GM21619 (cell line): ENCODE measurements around the gene CCAR1.
"Not testable (repeated sequence)": the region's sequence is repeated elsewhere in the genome, so short reads cannot be mapped to it uniquely, and the experiment has no call there.

Experiments
- ATAC-seq: cut with Tn5 transposase; IDR thresholded peaks from one replicate; pipeline ENCODE4 v1.9.1; 2021; ENCODE audit not compliant: unreplicated experiment

The CCAR1 gene

DNA sequence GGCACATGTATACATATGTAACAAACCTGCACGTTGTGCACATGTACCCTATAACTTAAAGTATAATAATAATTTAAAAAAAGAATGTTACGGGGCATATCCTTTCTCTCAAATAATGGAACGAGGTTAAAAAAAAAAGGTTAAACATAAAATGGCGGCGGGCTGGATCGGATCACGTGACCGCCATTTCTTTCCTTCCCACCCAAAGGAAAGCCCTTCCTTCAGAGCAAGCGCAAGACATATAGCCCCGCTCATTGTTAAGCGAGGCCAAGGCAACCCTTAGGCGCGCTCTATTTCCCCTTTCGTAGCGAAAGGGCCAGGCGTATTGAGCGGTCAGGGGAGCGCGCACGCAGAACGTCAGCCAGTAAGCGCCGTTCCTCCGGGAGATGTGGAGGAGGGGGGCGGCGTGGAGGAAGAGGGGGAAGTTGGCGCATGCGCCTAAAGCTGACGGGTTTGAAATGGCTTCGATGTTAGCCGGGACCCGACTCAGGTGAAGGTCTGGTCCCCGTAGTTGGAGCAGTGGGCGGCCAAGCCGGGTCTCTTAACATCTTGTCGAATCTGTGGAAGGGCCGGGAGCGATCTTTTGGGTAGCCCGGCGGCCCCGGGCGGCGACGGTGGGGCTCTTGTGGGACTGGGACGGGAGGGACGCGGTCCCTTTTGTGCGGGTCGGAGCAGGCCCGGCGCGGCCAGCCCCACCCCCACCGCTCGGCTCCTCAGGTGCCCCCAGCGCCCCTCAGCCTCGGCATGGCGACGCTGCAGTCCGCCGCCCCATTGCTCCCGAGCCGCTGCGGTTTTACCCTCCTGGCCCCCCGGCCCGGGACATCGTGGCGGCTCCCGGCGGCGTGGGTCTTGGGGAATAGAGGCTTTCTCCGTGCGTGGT is at the start of gene CCAR1:
CCAR1 (plus strand) TSS at position 447 of the 880 bp plus-strand sequence. CDS start 1,266 bp downstream, outside the sequence.
- ATAC-seq, result peak; percentile 98

DNA sequence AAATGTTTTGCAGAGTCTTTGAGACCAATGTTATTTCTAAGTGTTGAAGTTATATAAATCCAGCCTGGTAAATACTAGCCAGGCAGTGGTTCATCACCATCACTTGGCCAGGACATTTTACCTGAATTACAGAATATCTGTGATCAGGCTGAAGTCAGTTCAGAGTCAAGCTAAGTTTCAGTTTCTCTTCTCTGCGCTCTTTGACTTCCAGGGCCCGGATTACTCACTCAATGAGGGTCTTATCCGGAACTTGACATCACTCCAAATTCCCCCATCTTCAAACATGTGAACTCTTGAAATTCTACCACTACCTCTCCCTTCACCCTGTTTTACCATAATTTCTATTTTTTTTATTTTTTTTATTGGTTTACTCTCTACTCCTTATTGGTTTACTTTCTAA is 36.6 kb upstream of the CCAR1 start:
- no peak for ATAC-seq

DNA sequence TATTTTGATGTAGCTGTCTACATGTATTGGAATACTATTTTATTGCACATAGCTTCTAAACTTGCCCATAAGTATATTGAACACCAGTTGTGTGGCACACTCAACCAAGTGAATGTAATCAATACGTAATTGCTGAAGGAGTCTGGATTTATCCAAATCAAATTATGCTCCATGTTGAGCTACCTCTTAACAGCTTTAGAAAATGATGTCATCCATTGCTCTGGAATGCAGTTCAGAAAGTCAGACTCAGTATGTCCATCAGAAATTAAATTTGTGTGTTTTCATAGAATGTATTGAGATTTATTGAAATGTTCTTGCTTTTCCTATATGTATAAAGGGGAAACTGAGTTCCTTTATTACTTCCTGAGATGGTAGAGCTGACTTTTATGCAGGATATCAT is 25.0 kb upstream of the CCAR1 start:
- no peak for ATAC-seq

- no peak for ATAC-seq
These were observed 23.9 kb upstream of the CCAR1 start for GRCh38 chr10:68697106-68697505.

GRCh38 chr10:68700197-68700596 is 20.8 kb upstream of the CCAR1 start:
- no peak for ATAC-seq

- no peak for ATAC-seq
These were observed 15.5 kb upstream of the CCAR1 start for GRCh38 chr10:68705548-68705947.

DNA sequence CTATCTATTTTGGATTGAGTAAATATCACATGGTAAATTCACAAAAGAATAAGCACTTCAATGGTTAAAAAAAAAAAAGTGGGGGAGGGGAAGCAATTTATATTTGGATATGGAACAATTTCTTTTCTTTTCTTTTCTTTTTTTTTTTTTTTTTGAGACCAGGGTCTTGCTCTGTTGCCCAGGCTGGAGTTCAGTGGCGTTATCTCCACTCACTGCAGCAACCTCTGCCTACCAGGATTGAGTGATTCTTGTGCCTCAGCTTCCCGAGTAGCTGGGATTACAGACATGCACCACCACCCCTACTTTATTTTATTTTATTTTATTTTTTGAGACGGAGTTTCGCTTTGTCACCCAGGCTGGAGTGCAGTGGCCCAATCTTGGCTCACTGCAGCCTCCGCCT is 12.1 kb upstream of the CCAR1 start:
- ATAC-seq, result not testable (repeated sequence)

- not testable (repeated sequence) for ATAC-seq
These were observed 8.0 kb upstream of the CCAR1 start for GRCh38 chr10:68713065-68713464.

- no peak for ATAC-seq
These were observed 3.6 kb upstream of the CCAR1 start for GRCh38 chr10:68717435-68717834.

DNA sequence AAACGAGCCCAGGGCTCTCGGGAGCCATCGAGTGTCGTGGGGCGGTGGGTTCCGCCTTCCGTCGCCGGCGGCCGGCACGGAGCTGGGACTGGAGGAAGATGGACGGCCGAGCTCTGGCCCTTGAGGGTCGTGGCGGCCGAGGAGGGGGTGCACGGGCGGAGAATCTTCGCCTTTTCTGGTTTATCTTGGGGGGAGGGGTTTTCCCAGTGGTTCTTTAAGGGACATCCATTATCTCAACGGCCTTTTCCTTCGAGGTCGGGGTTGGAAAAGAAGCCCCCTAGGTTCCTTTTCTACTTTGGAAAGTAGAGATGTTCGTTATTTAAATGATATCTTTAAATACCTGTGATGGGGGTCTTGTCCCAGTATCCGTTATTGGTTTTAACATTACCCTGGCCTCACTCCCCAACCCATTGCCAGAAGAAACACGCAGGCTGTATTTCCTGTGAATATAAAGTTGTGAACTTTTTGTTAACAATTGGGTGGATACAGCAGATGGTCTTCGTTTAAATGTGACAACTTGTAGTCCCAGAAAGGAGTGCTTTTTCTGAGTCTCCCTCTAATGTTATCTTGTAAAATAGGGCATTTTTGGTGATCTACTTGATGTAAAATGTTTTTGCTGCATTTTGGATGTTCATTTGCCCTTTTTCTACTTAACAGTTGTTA is 765 bp downstream of the CCAR1 start:
- ATAC-seq, result peak; percentile 17

DNA sequence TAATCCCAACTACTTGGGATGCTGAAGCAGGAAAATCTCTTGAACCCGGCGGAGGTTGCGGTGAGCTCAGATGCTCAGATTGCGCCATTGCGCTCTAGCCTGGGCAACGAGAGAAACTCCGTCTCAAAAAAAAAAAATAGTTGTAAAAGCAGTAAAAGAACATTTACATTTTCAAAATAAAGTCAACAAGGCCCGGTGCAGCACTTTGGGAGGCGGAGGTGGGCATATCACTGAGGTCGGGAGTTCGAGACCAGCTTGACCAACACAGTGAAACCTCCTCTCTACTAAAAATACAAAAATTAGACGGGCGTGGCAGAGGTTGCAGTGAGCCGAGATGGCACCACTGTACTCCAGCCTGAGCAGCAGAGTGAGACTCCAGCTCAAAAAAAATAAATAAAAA is 4.0 kb downstream of the CCAR1 start:
- no peak for ATAC-seq

GRCh38 chr10:68727146-68727545 is 6.1 kb downstream of the CCAR1 start:
- no peak for ATAC-seq

- ATAC-seq, result no peak
These were observed 11.6 kb downstream of the CCAR1 start for GRCh38 chr10:68732651-68733050.

- no peak for ATAC-seq
These were observed 13.3 kb downstream of the CCAR1 start for GRCh38 chr10:68734349-68734748.

DNA sequence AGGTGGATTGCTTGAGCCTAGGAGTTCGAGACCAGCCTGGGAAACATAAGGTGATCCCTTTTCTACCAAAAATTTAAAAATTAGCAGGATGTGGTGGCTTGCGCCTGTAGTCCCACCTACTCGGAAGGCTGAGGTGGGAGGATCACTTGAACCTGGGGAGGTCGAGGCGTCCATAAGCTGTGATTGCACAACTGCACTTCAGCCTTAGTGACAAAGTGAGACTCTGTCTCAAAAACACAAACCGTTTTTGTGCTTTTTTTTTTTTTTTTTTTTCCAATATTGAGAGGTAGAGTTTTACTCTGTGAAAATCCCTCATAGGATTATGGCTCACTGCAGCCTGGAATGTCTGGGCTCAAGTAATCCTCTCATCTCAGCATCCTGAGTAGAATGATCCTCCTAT is 14.1 kb downstream of the CCAR1 start:
- no peak for ATAC-seq

GRCh38 chr10:68735739-68736138 is 14.7 kb downstream of the CCAR1 start:
- not testable (repeated sequence) for ATAC-seq

- ATAC-seq, result not testable (repeated sequence)
These were observed 19.6 kb downstream of the CCAR1 start for GRCh38 chr10:68740676-68741075.

DNA sequence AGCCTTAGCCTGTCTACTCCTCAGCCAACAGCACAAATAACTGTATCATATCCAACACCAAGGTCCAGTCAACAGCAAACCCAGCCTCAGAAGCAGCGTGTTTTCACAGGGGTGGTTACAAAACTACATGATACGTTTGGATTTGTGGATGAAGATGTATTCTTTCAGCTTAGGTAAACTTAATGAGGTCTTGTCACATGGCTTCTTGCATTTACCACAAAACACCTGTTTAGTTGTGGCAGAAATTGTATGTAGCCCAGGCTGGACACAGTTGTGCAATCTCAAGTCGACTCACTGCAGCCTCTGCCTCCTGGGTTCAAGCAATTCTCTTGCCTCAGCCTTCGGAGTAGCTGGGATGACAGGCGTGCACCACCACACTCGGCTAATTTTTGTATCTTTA is 21.4 kb downstream of the CCAR1 start:
- no peak for ATAC-seq

DNA sequence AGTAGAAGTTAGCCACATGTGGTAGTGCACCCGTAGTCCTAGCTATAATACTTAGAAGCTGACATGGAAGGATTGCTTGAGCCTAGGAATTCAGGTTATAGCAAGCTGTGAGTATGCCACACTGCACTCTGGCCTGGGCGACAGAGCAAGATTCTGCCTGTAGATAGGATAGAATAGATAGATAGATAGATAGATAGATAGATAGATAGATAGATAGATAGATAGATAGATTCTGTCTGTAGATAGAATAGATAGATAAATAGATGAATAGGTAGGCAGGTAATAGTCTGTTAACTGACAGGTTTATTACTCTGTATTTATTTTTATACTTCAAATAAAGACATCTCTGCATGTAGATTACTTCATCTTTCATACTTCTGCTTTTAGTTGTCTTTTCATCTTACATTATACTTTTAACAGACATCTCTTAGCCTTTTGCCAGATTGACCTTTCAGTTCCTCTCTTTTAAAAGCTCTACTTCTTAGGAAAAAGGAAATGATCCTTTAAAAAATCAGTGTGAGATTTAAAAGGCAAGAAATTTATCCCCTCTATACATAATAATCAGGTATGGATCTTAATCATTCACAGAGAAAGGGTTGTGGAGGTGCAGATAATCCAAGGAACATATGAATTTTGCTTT is 31.8 kb downstream of the CCAR1 start:
- ATAC-seq, result no peak

DNA sequence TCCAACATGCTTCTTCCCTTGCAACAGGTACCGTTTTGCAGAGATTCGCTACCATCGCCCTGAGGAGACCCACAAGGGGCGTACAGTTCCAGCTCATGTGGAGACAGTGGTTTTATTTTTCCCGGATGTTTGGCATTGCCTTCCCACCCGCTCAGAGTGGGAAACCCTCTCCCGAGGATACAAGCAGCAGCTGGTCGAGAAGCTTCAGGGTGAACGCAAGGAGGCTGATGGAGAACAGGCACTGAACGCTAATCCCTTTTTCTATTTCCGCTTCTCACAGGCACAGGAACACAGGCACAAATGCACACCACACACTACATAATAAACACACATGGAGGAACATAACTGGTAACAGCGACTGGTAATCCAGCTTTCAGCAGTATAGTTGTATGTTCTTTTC is 35.2 kb downstream of the CCAR1 start:
- ATAC-seq, result no peak

DNA sequence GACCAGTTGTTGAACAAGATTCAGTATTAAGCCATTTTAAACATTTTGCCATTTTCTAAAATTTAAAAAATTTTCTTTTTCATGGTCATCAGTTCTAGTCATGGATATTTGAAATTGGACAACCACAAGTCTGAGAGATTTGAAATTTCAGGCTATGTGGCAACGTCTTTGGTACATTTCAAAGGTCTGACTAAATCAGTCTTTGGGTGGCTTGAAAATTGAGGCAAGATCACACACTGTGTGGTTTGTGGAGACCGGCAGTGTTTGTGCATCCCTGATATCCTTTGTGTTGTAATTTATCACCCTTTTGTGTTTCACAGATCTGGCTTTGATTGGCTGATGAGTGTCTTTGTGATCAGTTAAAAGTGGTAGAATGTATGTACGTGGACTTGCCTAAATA is 35.7 kb downstream of the CCAR1 start:
- no peak for ATAC-seq
